Neural progenitor cell (in vitro differentiated cells): Measurements from ENCODE around the gene ZNF253. TPM values are rescaled to one million over a fixed set of nuclear protein-coding genes. Genes with fewer than 3 reads are reported as not detected.
"Not testable (repeated sequence)": the region's sequence is repeated elsewhere in the genome, so short reads cannot be mapped to it uniquely, and the experiment has no call there.

Experiments used
- DNase-seq: peaks from one replicate; pipeline ENCODE4 v3.0.0-alpha.2; 2016; ENCODE audit warnings: low spot score
- H2AFZ ChIP-seq: fragments of 200-600 bp; sonication (generic); replicated peaks from 2 replicates; pipeline ENCODE4 v1.6.1; 2016; ENCODE audit warnings: antibody characterized with exemption
- H3F3A ChIP-seq: fragments of 200-600 bp; sonication (generic); 2 replicates; pipeline ENCODE4 v1.6.1; 2016; ENCODE audit warnings: antibody characterized with exemption, low read depth
- H3K27ac ChIP-seq: fragments of 200-600 bp; sonication (generic); 2 replicates; pipeline ENCODE4 v1.5.1; 2016; ENCODE audit warnings: mild to moderate bottlenecking
- H3K27me3 ChIP-seq: fragments of 200-600 bp; sonication (generic); 2 replicates; pipeline ENCODE4 v1.6.1; 2016; ENCODE audit warnings: mild to moderate bottlenecking, moderate library complexity
- H3K36me3 ChIP-seq: fragments of 200-600 bp; sonication (generic); 2 replicates; pipeline ENCODE4 v1.5.1; 2016
- H3K4me1 ChIP-seq: fragments of 200-600 bp; sonication (generic); 2 replicates; pipeline ENCODE4 v1.6.1; 2016; ENCODE audit warnings: mixed run types
- H3K4me2 ChIP-seq: fragments of 200-600 bp; sonication (generic); 2 replicates; pipeline ENCODE4 v1.6.1; 2016
- H3K4me3 ChIP-seq: fragments of 200-600 bp; sonication (generic); 2 replicates; pipeline ENCODE4 v1.5.1; 2016
- H3K79me2 ChIP-seq: fragments of 200-600 bp; sonication (generic); 2 replicates; pipeline ENCODE4 v1.6.1; 2016; ENCODE audit warnings: low read depth
- H3K9ac ChIP-seq: fragments of 200-600 bp; sonication (generic); 2 replicates; pipeline ENCODE4 v1.6.1; 2016
- H3K9me3 ChIP-seq: fragments of 200-600 bp; sonication (generic); 2 replicates; pipeline ENCODE4 v1.5.1; 2016; ENCODE audit warnings: low read depth
- H4K20me1 ChIP-seq: fragments of 200-600 bp; sonication (generic); 2 replicates; pipeline ENCODE4 v1.6.1; 2016; ENCODE audit warnings: low read depth
- H3K27ac Mint-ChIP-seq: 3 replicates; pipeline ENCODE4 v1.8.0; 2021; ENCODE audit warnings: mixed read lengths
- H3K27me3 Mint-ChIP-seq: 2 replicates; pipeline ENCODE4 v1.8.0; 2022; ENCODE audit warnings: low read depth, mild to moderate bottlenecking, inconsistent platforms, moderate library complexity, mixed read lengths; ENCODE audit not compliant: insufficient read depth
- H3K36me3 Mint-ChIP-seq: 3 replicates; pipeline ENCODE4 v1.8.0; 2021; ENCODE audit warnings: mixed read lengths
- H3K4me1 Mint-ChIP-seq: 3 replicates; pipeline ENCODE4 v1.8.0; 2021; ENCODE audit warnings: mixed read lengths
- H3K4me3 Mint-ChIP-seq: 3 replicates; pipeline ENCODE4 v1.8.0; 2021; ENCODE audit warnings: mild to moderate bottlenecking, moderate library complexity, mixed read lengths
- H3K9me3 Mint-ChIP-seq: 3 replicates; pipeline ENCODE4 v1.8.0; 2020; ENCODE audit warnings: mixed read lengths
- CTCF ChIP-seq: fragments of 200-600 bp; sonication (generic); IDR thresholded peaks from 2 replicates; pipeline ENCODE4 v1.5.1; 2017; ENCODE audit warnings: antibody characterized with exemption, mild to moderate bottlenecking
- EZH2 ChIP-seq: fragments of 200-600 bp; sonication (generic); IDR thresholded peaks from 2 replicates; pipeline ENCODE4 v1.6.1; 2017; ENCODE audit warnings: antibody characterized with exemption, mild to moderate bottlenecking, moderate library complexity
- EZH2phosphoT487 ChIP-seq: fragments of 200-600 bp; sonication (generic); IDR thresholded peaks from 2 replicates; pipeline ENCODE4 v1.6.1; 2017; ENCODE audit warnings: antibody characterized with exemption
- total RNA-seq: library from RNA; depleted of rRNA; stranded (reverse); fragments of >200 nt; gene quantifications from 2 replicates; pipeline ENCODE4 v1.2.3, GENCODE V29; 2015; ENCODE audit warnings: low replicate concordance

The ZNF253 gene
- total RNA-seq, 1 donor from 2014 or later = 79.2 TPM

- Histone ChIP-seq H3F3A (peaks cover 7% of the 10 kb centered on the region), H3K27me3 (no peaks in the 10 kb centered on the region), H3K36me3 (no peaks in the 10 kb centered on the region), H3K79me2 (peaks cover 47% of the 10 kb centered on the region), H3K9me3 (peaks cover 7% of the 10 kb centered on the region), H3K4me2 (peak overlapping the region; percentile 80), H4K20me1 (no peaks in the 10 kb centered on the region), H2AFZ (peak overlapping the region; percentile 65), H3K4me1 (no peaks in the 10 kb centered on the region), H3K4me3 (peak overlapping the region; percentile 70), H3K9ac (peak overlapping the region; percentile 76), H3K27ac (peak overlapping the region; percentile 89)
- Mint-ChIP-seq H3K9me3 (peaks cover 70% of the 10 kb centered on the region), H3K27ac (no peak overlapping the region), H3K4me1 (no peaks in the 10 kb centered on the region), H3K27me3 (no peaks in the 10 kb centered on the region), H3K36me3 (peaks cover 16% of the 10 kb centered on the region), H3K4me3 (peak overlapping the region; percentile 89)
- TF ChIP-seq CTCF (no peak), EZH2 (no peak), EZH2phosphoT487 (no peak)
- DNase-seq = no peak
These were observed 44.8 kb upstream of the ZNF253 start for GRCh38 chr19:19820774-19821320.

- Mint-ChIP-seq H3K36me3 (peaks cover 15% of the 10 kb centered on the region), H3K4me3 (peak within 1 kb of the TSS; percentile 89), H3K27ac (no peak within 1 kb of the TSS), H3K9me3 (peaks cover 73% of the 10 kb centered on the region), H3K4me1 (no peaks in the 10 kb centered on the region), H3K27me3 (no peaks in the 10 kb centered on the region)
- no peaks in the 10 kb centered on the region for H3K27me3 ChIP-seq
- TF ChIP-seq EZH2phosphoT487 = no peak
- no peak for TF ChIP-seq CTCF
- TF ChIP-seq EZH2 = no peak
- H3K4me3 ChIP-seq = peak within 1 kb of the TSS; percentile 70
- H2AFZ ChIP-seq = peak within 1 kb of the TSS; percentile 65
- H3K4me1 ChIP-seq = no peaks in the 10 kb centered on the region
- peak; percentile 95 for DNase-seq
- peaks cover 7% of the 10 kb centered on the region for H3K9me3 ChIP-seq
- peak within 1 kb of the TSS; percentile 76 for H3K9ac ChIP-seq
- H3K36me3 ChIP-seq = no peaks in the 10 kb centered on the region
- H3F3A ChIP-seq = peaks cover 7% of the 10 kb centered on the region
- H4K20me1 ChIP-seq = no peaks in the 10 kb centered on the region
- H3K27ac ChIP-seq = peak within 1 kb of the TSS; percentile 89
- peak within 1 kb of the TSS; percentile 80 for H3K4me2 ChIP-seq
- peaks cover 42% of the 10 kb centered on the region for H3K79me2 ChIP-seq
These were observed 44.2 kb upstream of the ZNF253 start, which contains the start of gene ZNF506 for GRCh38 chr19:19821366-19821951. Gene ZNF506 (minus strand): TSS chr19:19821750. CDS start chr19:19821603, 147 bp downstream.

- not testable (repeated sequence) for H3K9ac ChIP-seq, H3K9me3 ChIP-seq, H3K4me1 Mint-ChIP-seq, H3K27ac ChIP-seq, H3K27ac Mint-ChIP-seq, H2AFZ ChIP-seq, H3K27me3 Mint-ChIP-seq, H3K36me3 ChIP-seq, H3K4me1 ChIP-seq, H3F3A ChIP-seq, H3K27me3 ChIP-seq, H4K20me1 ChIP-seq, DNase-seq
- peak overlapping the region; percentile 46 for H3K4me2 ChIP-seq
- Mint-ChIP-seq H3K9me3 (peaks cover 77% of the 10 kb centered on the region), H3K36me3 (peaks cover 15% of the 10 kb centered on the region), H3K4me3 (peak overlapping the region; percentile 72)
- H3K79me2 ChIP-seq = peaks cover 38% of the 10 kb centered on the region
- peak overlapping the region; percentile 70 for H3K4me3 ChIP-seq
These were observed 43.7 kb upstream of the ZNF253 start for GRCh38 chr19:19821976-19822375.

GRCh38 chr19:19823916-19824315 is 41.8 kb upstream of the ZNF253 start:
- peaks cover 7% of the 10 kb centered on the region for H3F3A ChIP-seq
- Mint-ChIP-seq H3K36me3 (peaks cover 7% of the 10 kb centered on the region), H3K4me3 (no peak overlapping the region), H3K27me3 (peaks cover 2% of the 10 kb centered on the region), H3K27ac (no peak overlapping the region), H3K4me1 (no peaks in the 10 kb centered on the region), H3K9me3 (peaks cover 80% of the 10 kb centered on the region)
- no peaks in the 10 kb centered on the region for H3K4me1 ChIP-seq
- no peak overlapping the region for H3K4me3 ChIP-seq
- no peak for TF ChIP-seq EZH2
- TF ChIP-seq CTCF = no peak
- TF ChIP-seq EZH2phosphoT487 = no peak
- no peak overlapping the region for H2AFZ ChIP-seq
- DNase-seq = no peak
- H3K27me3 ChIP-seq = no peaks in the 10 kb centered on the region
- H3K79me2 ChIP-seq = peaks cover 24% of the 10 kb centered on the region
- H3K27ac ChIP-seq = no peak overlapping the region
- H3K9ac ChIP-seq = no peak overlapping the region
- H3K9me3 ChIP-seq = peaks cover 7% of the 10 kb centered on the region
- H3K36me3 ChIP-seq = no peaks in the 10 kb centered on the region
- no peak overlapping the region for H3K4me2 ChIP-seq
- no peaks in the 10 kb centered on the region for H4K20me1 ChIP-seq
